T1000 (cell line): ENCODE results near the gene KIRREL3.

Source experiments
- DNase-seq: peaks from one replicate; lab custom pipeline; 2025; ENCODE audit warnings: mixed read lengths; lab: John Stamatoyannopoulos, UW

KIRREL3 gene

GRCh38 chr11:126469311-126469710 lies 531.3 kb downstream of the KIRREL3 start:
- DNase-seq: no peak

- no peak for DNase-seq
Observed at GRCh38 chr11:126468102-126468521, 532.5 kb downstream of the KIRREL3 start.

- no peak for DNase-seq
Observed at GRCh38 chr11:126467471-126467870, 533.1 kb downstream of the KIRREL3 start.

- no peak for DNase-seq
Observed at GRCh38 chr11:126467046-126467370, 533.6 kb downstream of the KIRREL3 start.

GRCh38 chr11:126466236-126467045 lies 534.1 kb downstream of the KIRREL3 start:
- no peak for DNase-seq

GRCh38 chr11:126465573-126466188 lies 534.9 kb downstream of the KIRREL3 start:
- DNase-seq: no peak

- no peak for DNase-seq
Observed at GRCh38 chr11:126464796-126465195, 535.8 kb downstream of the KIRREL3 start.

GRCh38 chr11:126462422-126462821 lies 538.1 kb downstream of the KIRREL3 start:
- DNase-seq: no peak

GRCh38 chr11:126461996-126462395 lies 538.6 kb downstream of the KIRREL3 start:
- no peak for DNase-seq

- no peak for DNase-seq
Observed at GRCh38 chr11:126461096-126461440, 539.5 kb downstream of the KIRREL3 start.

GRCh38 chr11:126460417-126461095 lies 540.0 kb downstream of the KIRREL3 start:
- DNase-seq: no peak

GRCh38 chr11:126459691-126460281 lies 540.8 kb downstream of the KIRREL3 start:
- DNase-seq: no peak

GRCh38 chr11:126457817-126458216 lies 542.8 kb downstream of the KIRREL3 start:
- no peak for DNase-seq

- no peak for DNase-seq
Observed at GRCh38 chr11:126456783-126457542, 543.6 kb downstream of the KIRREL3 start.

- no peak for DNase-seq
Observed at GRCh38 chr11:126456089-126456488, 544.5 kb downstream of the KIRREL3 start.

- DNase-seq: no peak
Observed at GRCh38 chr11:126452241-126453101, 548.1 kb downstream of the KIRREL3 start.

GRCh38 chr11:126451211-126451802 lies 549.3 kb downstream of the KIRREL3 start:
- no peak for DNase-seq

- DNase-seq: no peak
Observed at GRCh38 chr11:126450806-126451205, 549.8 kb downstream of the KIRREL3 start.

GRCh38 chr11:126450198-126450597 lies 550.4 kb downstream of the KIRREL3 start:
- no peak for DNase-seq

GRCh38 chr11:126446581-126446980 lies 554.0 kb downstream of the KIRREL3 start:
- DNase-seq: no peak

GRCh38 chr11:126444072-126444471 lies 556.5 kb downstream of the KIRREL3 start:
- DNase-seq: no peak
